Measurements from ENCODE around the gene ANKHD1. TPM values are rescaled to one million over a fixed set of nuclear protein-coding genes. Genes with fewer than 3 reads are reported as not detected.
"Not testable (repeated sequence)": the region's sequence is repeated elsewhere in the genome, so short reads cannot be mapped to it uniquely, and the experiment has no call there.

The ANKHD1 gene
- polyA plus RNA-seq, 4 donors, result 44.2 to 136 (median 61.9) TPM

DNA sequence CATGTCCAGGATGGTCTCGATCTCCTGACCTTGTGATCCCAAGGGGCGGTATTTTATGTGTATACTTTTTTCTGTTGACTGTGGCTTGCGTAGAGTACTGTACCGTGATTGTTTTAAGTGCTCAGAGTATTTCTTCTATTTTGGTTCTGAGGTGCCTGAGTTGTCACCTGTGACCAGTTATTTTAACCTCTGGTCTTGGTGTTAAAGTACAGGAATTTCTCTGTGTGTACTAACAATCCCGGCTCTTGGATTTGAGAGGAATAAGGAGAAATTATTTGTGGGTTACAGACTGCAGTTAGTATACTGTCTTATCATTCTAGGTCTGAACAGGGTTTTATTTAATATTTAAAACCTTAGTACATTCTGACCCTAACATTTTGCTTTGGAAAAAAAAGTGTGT lies 2.0 kb downstream of the ANKHD1 start:
- no peak for FAIRE-seq
- Histone ChIP-seq H3K4me3 (ENCODE audit: low read depth in 1 of 3, low read length in 3 of 3) (peak overlapping the region in 2 of 3 donors; percentile 76 to 98), H3K9me3 (ENCODE audit: control insufficient read depth in 2 of 2, insufficient read depth in 1 of 2, low read depth in 1 of 2, low read length in 1 of 2) (no peaks in the 10 kb centered on the region), H3K27me3 (ENCODE audit: control insufficient read depth in 3 of 3, insufficient read depth in 3 of 3, low read length in 3 of 3) (no peaks in the 10 kb centered on the region), H3K27ac (ENCODE audit: low read depth in 1 of 3, low read length in 2 of 3) (no peak overlapping the region), H3K4me1 (ENCODE audit: control insufficient read depth in 3 of 3, insufficient read depth in 2 of 3, low read depth in 1 of 3, low read length in 2 of 3) (peaks cover 1 to 11% (median 7%) of the 10 kb centered on the region in 3 donors), H3K36me3 (ENCODE audit: control insufficient read depth in 3 of 3, insufficient read depth in 2 of 3, low read depth in 1 of 3, low read length in 3 of 3) (peaks cover 0 to 22% (median 6%) of the 10 kb centered on the region in 3 donors)
- DNase-seq, result peak; percentile 10 to 29
- WGBS, 3 donors, result 13 to 57% (median 30%) methylated on average over 5 of the region's 5 CpGs

DNA sequence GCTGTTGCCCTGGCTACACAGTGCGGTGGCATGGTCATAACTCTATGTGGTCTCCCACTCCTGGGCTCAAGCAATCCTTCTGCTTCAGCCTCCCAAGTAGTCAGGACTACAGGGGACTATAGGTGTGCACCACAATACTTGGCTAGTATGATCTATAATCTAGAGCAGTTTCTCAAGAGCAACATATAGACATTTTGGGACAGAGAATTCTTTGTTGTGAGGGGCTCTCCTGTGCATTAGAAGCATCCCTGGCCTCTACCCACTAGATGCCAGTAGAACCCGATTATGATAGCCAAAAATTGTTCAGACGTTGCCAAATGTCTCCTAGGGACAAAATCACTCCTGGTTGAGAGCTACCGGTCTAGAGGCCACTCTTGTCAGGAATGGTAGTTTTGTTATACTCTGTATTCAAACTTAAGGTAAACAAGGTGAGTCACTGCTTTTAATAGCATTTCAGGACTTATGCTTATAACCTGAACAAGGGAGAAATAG lies 7.2 kb downstream of the ANKHD1 start:
- Histone ChIP-seq H3K4me1 (ENCODE audit: control insufficient read depth in 3 of 3, insufficient read depth in 2 of 3, low read depth in 1 of 3, low read length in 2 of 3) (peaks cover 3 to 11% (median 3%) of the 10 kb centered on the region in 3 donors), H3K36me3 (ENCODE audit: control insufficient read depth in 3 of 3, insufficient read depth in 2 of 3, low read depth in 1 of 3, low read length in 3 of 3) (peaks cover 0 to 29% (median 6%) of the 10 kb centered on the region in 3 donors), H3K4me3 (ENCODE audit: low read depth in 1 of 3, low read length in 3 of 3) (no peak overlapping the region), H3K27ac (ENCODE audit: low read depth in 1 of 3, low read length in 2 of 3) (no peak overlapping the region), H3K27me3 (ENCODE audit: control insufficient read depth in 3 of 3, insufficient read depth in 3 of 3, low read length in 3 of 3) (no peaks in the 10 kb centered on the region), H3K9me3 (ENCODE audit: control insufficient read depth in 2 of 2, insufficient read depth in 1 of 2, low read depth in 1 of 2, low read length in 1 of 2) (no peaks in the 10 kb centered on the region)
- 27 to 53% (median 38%) methylated on average over 4 of the region's 4 CpGs for WGBS, 3 donors
- FAIRE-seq (no peak), DNase-seq (no peak)

DNA sequence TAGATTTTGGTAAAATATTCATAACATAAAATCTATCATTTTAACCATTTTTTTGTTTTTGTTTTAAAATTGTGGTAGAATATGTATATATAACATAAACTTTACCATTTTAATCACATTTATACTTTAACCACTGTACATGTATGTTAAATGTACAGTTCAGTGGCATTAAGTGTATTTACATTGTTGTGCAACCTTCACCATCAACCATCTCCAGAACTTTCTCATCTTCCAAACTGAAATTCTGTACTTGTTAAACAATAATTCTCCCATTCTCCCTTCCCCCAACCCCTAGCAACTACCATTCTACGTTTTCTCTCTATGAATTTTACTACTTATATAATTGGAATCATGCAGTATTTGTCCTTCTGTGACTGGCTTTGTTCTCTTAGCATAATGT lies 11.6 kb downstream of the ANKHD1 start:
- 54 to 68% (median 67%) methylated on average over 1 of the region's 1 CpG for WGBS, 3 donors
- FAIRE-seq (no peak), DNase-seq (no peak)
- peaks cover 0 to 5% (median 3%) of the 10 kb centered on the region in 3 donors for H3K4me1 ChIP-seq (ENCODE audit: control insufficient read depth in 3 of 3, insufficient read depth in 2 of 3, low read depth in 1 of 3, low read length in 2 of 3)
- H3K27me3 ChIP-seq (ENCODE audit: control insufficient read depth in 3 of 3, insufficient read depth in 3 of 3, low read length in 3 of 3), result no peaks in the 10 kb centered on the region
- H3K27ac ChIP-seq (ENCODE audit: low read depth in 1 of 3, low read length in 2 of 3), result no peak overlapping the region
- no peaks in the 10 kb centered on the region for H3K9me3 ChIP-seq (ENCODE audit: control insufficient read depth in 2 of 2, insufficient read depth in 1 of 2, low read depth in 1 of 2, low read length in 1 of 2)
- H3K36me3 ChIP-seq (ENCODE audit: control insufficient read depth in 3 of 3, insufficient read depth in 2 of 3, low read depth in 1 of 3, low read length in 3 of 3), result peaks cover 0 to 17% (median 0%) of the 10 kb centered on the region in 3 donors
- H3K4me3 ChIP-seq (ENCODE audit: low read depth in 1 of 3, low read length in 3 of 3), result no peak overlapping the region

DNA sequence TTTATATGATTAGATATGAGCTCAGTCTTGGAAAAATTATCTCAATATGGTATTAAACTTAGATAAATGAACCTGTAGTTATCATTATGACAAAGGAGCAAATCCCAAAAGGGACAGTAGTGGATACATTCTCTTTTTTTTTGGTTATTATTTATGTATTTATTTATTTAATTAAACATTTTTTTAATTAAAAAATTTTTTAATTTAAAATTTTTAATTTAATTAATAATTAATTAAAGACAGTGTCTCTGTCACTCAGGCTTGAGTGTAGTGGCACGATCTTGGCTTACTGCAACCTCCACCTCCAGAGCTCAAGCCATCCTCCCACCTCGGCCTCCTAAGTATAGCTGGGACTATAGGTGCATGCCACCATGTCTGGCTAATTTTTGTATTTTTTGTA lies 15.6 kb downstream of the ANKHD1 start:
- no peaks in the 10 kb centered on the region for H3K27me3 ChIP-seq (ENCODE audit: control insufficient read depth in 3 of 3, insufficient read depth in 3 of 3, low read length in 3 of 3)
- WGBS, 3 donors, result 91 to 98% (median 93%) methylated on average over 2 of the region's 2 CpGs
- H3K4me1 ChIP-seq (ENCODE audit: control insufficient read depth in 3 of 3, insufficient read depth in 2 of 3, low read depth in 1 of 3, low read length in 2 of 3), result no peaks in the 10 kb centered on the region
- H3K36me3 ChIP-seq (ENCODE audit: control insufficient read depth in 3 of 3, insufficient read depth in 2 of 3, low read depth in 1 of 3, low read length in 3 of 3), result peaks cover 0 to 15% (median 0%) of the 10 kb centered on the region in 3 donors
- FAIRE-seq, result peak; percentile 30
- H3K4me3 ChIP-seq (ENCODE audit: low read depth in 1 of 3, low read length in 3 of 3), result no peak overlapping the region
- H3K9me3 ChIP-seq (ENCODE audit: control insufficient read depth in 2 of 2, insufficient read depth in 1 of 2, low read depth in 1 of 2, low read length in 1 of 2), result no peaks in the 10 kb centered on the region
- no peak overlapping the region for H3K27ac ChIP-seq (ENCODE audit: low read depth in 1 of 3, low read length in 2 of 3)
- no peak for DNase-seq

DNA sequence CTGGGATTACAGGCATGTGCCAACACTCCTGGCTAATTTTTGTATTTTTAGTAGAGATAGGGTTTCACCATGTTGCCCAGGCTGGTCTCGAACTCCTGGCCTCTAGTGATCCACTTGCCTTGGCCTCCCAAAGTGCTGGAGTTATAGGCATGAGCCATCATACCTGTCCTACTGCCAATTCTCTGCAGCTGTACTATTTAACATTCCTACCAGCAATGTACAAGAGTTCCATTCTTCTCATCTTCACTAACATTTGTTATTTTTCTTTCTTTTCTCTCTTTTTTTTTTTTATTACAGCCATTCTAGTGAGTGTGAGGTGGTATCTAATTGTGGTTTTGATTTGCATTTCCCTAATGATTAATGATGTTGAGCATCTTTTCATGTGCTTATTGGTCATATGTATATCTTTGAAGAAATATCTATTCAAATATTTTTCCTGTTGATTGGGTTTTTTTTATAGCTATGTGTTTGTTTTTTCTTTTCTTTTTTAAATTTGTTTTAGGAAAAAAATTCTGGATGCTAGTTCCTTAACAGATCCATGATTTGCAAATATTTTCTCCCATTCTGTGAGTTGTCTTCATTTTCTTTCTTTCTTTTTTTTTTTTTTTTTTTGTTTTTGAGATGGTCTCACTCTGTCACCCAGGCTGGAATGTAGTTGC lies 17.4 kb downstream of the ANKHD1 start:
- Histone ChIP-seq H3K36me3 (ENCODE audit: control insufficient read depth in 3 of 3, insufficient read depth in 2 of 3, low read depth in 1 of 3, low read length in 3 of 3) (peaks cover 0 to 15% (median 0%) of the 10 kb centered on the region in 3 donors), H3K27me3 (ENCODE audit: control insufficient read depth in 3 of 3, insufficient read depth in 3 of 3, low read length in 3 of 3) (no peaks in the 10 kb centered on the region), H3K4me1 (ENCODE audit: control insufficient read depth in 3 of 3, insufficient read depth in 2 of 3, low read depth in 1 of 3, low read length in 2 of 3) (no peaks in the 10 kb centered on the region), H3K4me3 (ENCODE audit: low read depth in 1 of 3, low read length in 3 of 3) (no peak overlapping the region), H3K27ac (ENCODE audit: low read depth in 1 of 3, low read length in 2 of 3) (no peak overlapping the region), H3K9me3 (ENCODE audit: control insufficient read depth in 2 of 2, insufficient read depth in 1 of 2, low read depth in 1 of 2, low read length in 1 of 2) (no peaks in the 10 kb centered on the region)
- FAIRE-seq (no peak), DNase-seq (no peak)
- WGBS, 3 donors, result 95 to 100% (median 100%) methylated on average over 1 of the region's 1 CpG

DNA sequence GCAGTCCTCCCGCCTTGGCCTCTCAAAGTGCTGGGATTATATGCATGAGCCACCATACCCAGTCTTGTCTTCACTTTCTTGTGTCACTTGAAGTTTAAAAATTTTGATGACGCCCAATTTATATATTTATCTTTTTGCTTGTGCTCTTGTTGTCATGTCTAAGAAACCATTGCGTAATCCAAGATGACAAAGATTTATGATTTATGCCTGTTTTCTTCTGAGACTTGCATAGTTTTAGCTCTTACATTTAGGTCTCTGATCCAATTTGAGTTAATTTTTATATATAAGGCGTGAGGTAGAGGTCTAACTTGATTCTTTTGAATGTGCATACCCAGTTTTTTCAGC lies 18.6 kb downstream of the ANKHD1 start:
- 94 to 96% (median 96%) methylated on average over 4 of the region's 4 CpGs for WGBS, 3 donors
- no peaks in the 10 kb centered on the region for H3K9me3 ChIP-seq (ENCODE audit: control insufficient read depth in 2 of 2, insufficient read depth in 1 of 2, low read depth in 1 of 2, low read length in 1 of 2)
- H3K4me3 ChIP-seq (ENCODE audit: low read depth in 1 of 3, low read length in 3 of 3), result no peak overlapping the region
- no peak overlapping the region for H3K27ac ChIP-seq (ENCODE audit: low read depth in 1 of 3, low read length in 2 of 3)
- DNase-seq (no peak), FAIRE-seq (no peak)
- H3K27me3 ChIP-seq (ENCODE audit: control insufficient read depth in 3 of 3, insufficient read depth in 3 of 3, low read length in 3 of 3), result no peaks in the 10 kb centered on the region
- peaks cover 0 to 10% (median 0%) of the 10 kb centered on the region in 3 donors for H3K36me3 ChIP-seq (ENCODE audit: control insufficient read depth in 3 of 3, insufficient read depth in 2 of 3, low read depth in 1 of 3, low read length in 3 of 3)
- no peaks in the 10 kb centered on the region for H3K4me1 ChIP-seq (ENCODE audit: control insufficient read depth in 3 of 3, insufficient read depth in 2 of 3, low read depth in 1 of 3, low read length in 2 of 3)

DNA sequence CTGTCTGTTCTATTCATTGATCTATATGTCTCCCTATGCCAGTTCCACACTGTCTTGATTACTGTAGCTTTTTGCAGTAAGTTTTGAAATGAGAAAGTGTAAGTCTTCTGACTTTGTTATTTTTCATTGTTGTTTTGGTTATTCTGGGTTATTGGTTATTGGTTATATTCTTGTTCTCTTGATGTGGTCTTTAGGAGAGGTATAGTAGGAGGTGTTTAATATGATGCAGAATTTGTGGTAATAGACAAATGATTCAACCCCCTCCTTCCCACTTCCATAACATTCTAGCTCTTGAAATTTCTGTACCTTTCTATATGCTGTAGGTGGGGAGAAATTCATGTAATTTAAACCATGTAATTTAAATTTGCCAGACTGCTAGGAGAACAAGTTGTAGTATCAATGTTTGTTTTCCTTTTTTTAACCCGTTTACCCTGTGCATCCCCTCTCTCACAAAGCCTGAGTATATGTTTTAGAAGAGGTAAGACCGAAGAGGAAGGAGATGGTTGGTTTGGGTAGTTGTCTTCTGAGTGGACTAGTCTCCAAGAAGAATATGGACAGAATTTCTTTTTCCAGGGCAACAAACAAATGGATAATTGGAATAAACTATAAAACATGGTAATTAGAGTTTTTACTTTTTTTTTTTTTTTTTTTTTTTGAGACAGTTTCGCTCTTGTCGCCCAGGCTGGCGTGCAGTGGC lies 19.2 kb downstream of the ANKHD1 start:
- 84 to 94% (median 85%) methylated on average over 4 to 5 of the region's 5 CpGs for WGBS, 3 donors
- DNase-seq, result no peak
- Histone ChIP-seq H3K36me3 (ENCODE audit: control insufficient read depth in 3 of 3, insufficient read depth in 2 of 3, low read depth in 1 of 3, low read length in 3 of 3) (peaks cover 0 to 13% (median 0%) of the 10 kb centered on the region in 3 donors), H3K27me3 (ENCODE audit: control insufficient read depth in 3 of 3, insufficient read depth in 3 of 3, low read length in 3 of 3) (no peaks in the 10 kb centered on the region), H3K9me3 (ENCODE audit: control insufficient read depth in 2 of 2, insufficient read depth in 1 of 2, low read depth in 1 of 2, low read length in 1 of 2) (no peaks in the 10 kb centered on the region), H3K27ac (ENCODE audit: low read depth in 1 of 3, low read length in 2 of 3) (no peak overlapping the region), H3K4me1 (ENCODE audit: control insufficient read depth in 3 of 3, insufficient read depth in 2 of 3, low read depth in 1 of 3, low read length in 2 of 3) (no peaks in the 10 kb centered on the region), H3K4me3 (ENCODE audit: low read depth in 1 of 3, low read length in 3 of 3) (no peak overlapping the region)
- no peak for FAIRE-seq

DNA sequence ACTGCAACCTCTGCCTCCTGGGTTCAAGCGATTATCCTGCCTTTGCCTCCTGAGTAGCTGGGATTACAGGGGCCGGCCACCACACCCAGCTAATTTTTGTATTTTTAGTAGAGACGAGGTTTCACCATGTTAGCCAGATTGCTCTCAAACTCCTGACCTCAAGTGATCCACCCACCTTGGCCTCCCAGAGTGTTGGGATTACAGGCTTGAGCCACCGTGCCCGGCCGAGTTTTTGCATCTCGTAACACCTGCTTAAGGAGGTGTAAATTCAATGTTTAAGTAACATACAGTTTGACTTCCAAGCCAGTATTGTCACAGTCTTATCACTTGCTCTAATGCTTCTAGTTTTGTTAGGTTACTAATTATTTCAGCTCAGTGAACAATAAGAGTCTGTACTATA lies 19.7 kb downstream of the ANKHD1 start:
- not testable (repeated sequence) for DNase-seq; H3K4me1 ChIP-seq (ENCODE audit: control insufficient read depth in 3 of 3, insufficient read depth in 2 of 3, low read depth in 1 of 3, low read length in 2 of 3); H3K4me3 ChIP-seq (ENCODE audit: low read depth in 1 of 3, low read length in 3 of 3); FAIRE-seq; H3K9me3 ChIP-seq (ENCODE audit: control insufficient read depth in 2 of 2, insufficient read depth in 1 of 2, low read depth in 1 of 2, low read length in 1 of 2); H3K27ac ChIP-seq (ENCODE audit: low read depth in 1 of 3, low read length in 2 of 3); H3K27me3 ChIP-seq (ENCODE audit: control insufficient read depth in 3 of 3, insufficient read depth in 3 of 3, low read length in 3 of 3)
- 85 to 87% (median 87%) methylated on average over 7 of the region's 7 CpGs for WGBS, 3 donors
- H3K36me3 ChIP-seq (ENCODE audit: control insufficient read depth in 3 of 3, insufficient read depth in 2 of 3, low read depth in 1 of 3, low read length in 3 of 3), result peaks cover 0 to 17% (median 0%) of the 10 kb centered on the region in 3 donors

Data from small intestine (tissue), 7 donors.